Inflammatory macrophage treated with lipopolysaccharide for 4 hours (primary cell): ENCODE measurements around the gene TMPRSS3.

Source experiments
- DNase-seq: peaks from one replicate; pipeline ENCODE4 v3.0.0-alpha.2; 2020

TMPRSS3 gene

GRCh38 chr21:42386034-42386591 is 9.7 kb downstream of the TMPRSS3 start:
- DNase-seq = peak; percentile 34

- no peak for DNase-seq
These were observed 10.2 kb downstream of the TMPRSS3 start for GRCh38 chr21:42385619-42386018.

GRCh38 chr21:42384989-42385388 is 10.9 kb downstream of the TMPRSS3 start:
- peak; percentile 68 for DNase-seq

- DNase-seq = no peak
These were observed 11.5 kb downstream of the TMPRSS3 start for GRCh38 chr21:42384156-42384945.

- no peak for DNase-seq
These were observed 12.5 kb downstream of the TMPRSS3 start for GRCh38 chr21:42383331-42383730.

- DNase-seq = no peak
These were observed 12.9 kb downstream of the TMPRSS3 start for GRCh38 chr21:42382915-42383314.

GRCh38 chr21:42381347-42381984 is 14.4 kb downstream of the TMPRSS3 start:
- peak; percentile 61 for DNase-seq

- peak; percentile 56 for DNase-seq
These were observed 16.2 kb downstream of the TMPRSS3 start for GRCh38 chr21:42379426-42380215.

- no peak for DNase-seq
These were observed 17.4 kb downstream of the TMPRSS3 start for GRCh38 chr21:42378418-42378817.

GRCh38 chr21:42377951-42378340 is 17.9 kb downstream of the TMPRSS3 start:
- no peak for DNase-seq

- no peak for DNase-seq
These were observed 18.5 kb downstream of the TMPRSS3 start for GRCh38 chr21:42377211-42377950.

- no peak for DNase-seq
These were observed 19.4 kb downstream of the TMPRSS3 start for GRCh38 chr21:42376338-42376982.

- no peak for DNase-seq
These were observed 19.9 kb downstream of the TMPRSS3 start for GRCh38 chr21:42375966-42376337.

GRCh38 chr21:42375506-42375905 is 20.3 kb downstream of the TMPRSS3 start:
- DNase-seq = no peak

GRCh38 chr21:42374864-42375499 is 20.9 kb downstream of the TMPRSS3 start:
- DNase-seq = no peak

GRCh38 chr21:42374457-42374856 is 21.4 kb downstream of the TMPRSS3 start:
- no peak for DNase-seq

GRCh38 chr21:42373908-42374455 is 21.9 kb downstream of the TMPRSS3 start:
- no peak for DNase-seq

GRCh38 chr21:42373196-42373907 is 22.5 kb downstream of the TMPRSS3 start:
- no peak for DNase-seq

GRCh38 chr21:42370894-42371654 is 24.8 kb downstream of the TMPRSS3 start:
- no peak for DNase-seq

- no peak for DNase-seq
These were observed 26.0 kb downstream of the TMPRSS3 start for GRCh38 chr21:42369821-42370220.
